GM21717 (cell line): ENCODE data around the gene ASZ1.

Experiments
- ATAC-seq: cut with Tn5 transposase; IDR thresholded peaks from one replicate; pipeline ENCODE4 v1.9.1; 2021; ENCODE audit warnings: mild to moderate bottlenecking, moderate library complexity; ENCODE audit not compliant: unreplicated experiment

The ASZ1 gene

DNA sequence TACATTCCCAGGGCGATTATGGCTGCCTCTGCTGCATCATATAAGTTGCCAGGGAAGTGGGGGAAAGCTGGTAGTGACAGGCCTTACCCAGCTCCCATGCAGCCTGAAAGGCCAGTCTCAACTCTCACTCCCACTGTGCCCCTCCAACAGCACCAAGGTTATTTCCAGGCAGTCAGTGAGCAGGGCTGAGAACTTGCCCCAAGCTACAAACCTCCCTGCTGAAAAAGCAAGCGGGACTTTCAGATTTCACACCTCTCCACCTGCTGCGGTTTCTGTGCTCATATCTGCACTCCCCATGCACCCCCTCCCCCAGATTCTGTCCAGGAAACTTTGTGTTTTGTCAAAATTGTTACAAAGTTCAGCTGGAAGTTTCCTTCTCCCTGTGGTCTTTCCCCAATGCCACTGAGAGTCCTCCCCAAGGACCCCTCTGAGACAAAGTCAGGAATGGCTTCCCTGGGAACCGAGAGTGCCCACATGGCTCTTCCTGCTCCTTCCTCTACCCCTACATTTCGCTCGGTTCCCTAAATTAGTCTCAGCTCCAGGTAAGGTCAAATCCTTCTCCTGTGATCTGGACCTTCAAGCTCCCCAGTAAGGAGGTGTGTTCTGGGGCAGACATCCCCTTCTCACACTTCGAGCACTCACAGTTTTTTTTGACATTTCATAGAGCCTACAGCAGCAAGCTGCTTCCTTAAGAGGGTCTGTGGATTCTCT, 79.2 kb downstream of the ASZ1 start:
- ATAC-seq, result peak; percentile 96

DNA sequence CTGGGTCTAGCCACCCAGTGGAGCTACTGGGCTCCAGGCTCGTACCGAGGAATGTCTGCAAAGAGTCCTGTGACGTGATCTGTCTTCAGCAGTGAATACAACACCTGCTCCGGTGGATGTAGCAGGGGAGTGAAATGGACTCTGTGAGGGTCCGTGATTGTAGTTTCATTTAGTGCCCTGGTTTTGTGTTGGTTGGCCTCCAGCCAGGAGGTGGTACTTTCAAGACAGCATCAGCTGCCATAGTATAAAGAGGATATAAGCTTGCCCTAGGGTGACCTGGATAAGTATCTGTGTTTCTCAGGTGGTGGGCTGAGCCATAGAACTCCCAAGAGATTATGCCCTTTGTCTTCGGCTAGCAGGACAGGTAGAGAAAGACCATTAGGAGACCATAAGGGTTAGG, 79.8 kb downstream of the ASZ1 start:
- peak; percentile 31 for ATAC-seq

DNA sequence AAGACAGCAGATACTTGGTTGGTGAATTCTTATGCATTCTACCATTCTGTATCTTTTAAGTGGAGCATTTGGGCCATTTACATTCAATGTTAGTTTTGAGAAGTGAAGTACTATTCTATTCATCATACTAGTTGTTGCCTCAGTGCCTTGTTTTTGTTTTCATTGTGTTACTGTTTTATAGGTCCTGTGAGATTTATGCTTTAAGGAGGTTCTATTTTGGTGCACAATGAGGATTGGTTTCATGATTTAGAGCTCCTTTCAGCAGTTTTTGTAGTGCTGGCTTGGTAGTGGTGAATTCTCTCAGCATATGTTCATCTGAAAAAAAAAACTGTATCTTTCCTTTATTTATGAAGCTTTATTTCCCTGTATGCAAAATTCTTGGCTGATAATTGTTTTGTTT, 81.1 kb downstream of the ASZ1 start:
- ATAC-seq, result no peak

DNA sequence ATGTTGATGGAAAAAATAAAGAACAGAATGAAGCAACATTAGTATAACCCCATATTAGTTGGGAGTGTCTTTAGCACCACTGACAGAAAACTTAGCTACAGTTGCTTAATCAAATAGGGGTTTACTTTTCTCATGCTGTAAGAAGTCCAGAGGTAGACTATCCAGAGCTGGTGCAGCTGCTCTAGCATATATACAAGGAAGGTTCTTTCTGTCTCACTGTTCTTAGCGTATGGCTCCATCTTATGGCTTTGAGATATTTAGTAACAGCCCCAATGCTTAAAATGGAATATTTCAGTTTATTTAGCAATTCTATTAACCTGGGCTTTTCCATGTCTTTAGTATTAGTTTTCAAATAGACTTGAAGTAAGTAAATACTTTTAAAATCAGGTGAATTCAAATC, 89.3 kb downstream of the ASZ1 start:
- ATAC-seq, result no peak

DNA sequence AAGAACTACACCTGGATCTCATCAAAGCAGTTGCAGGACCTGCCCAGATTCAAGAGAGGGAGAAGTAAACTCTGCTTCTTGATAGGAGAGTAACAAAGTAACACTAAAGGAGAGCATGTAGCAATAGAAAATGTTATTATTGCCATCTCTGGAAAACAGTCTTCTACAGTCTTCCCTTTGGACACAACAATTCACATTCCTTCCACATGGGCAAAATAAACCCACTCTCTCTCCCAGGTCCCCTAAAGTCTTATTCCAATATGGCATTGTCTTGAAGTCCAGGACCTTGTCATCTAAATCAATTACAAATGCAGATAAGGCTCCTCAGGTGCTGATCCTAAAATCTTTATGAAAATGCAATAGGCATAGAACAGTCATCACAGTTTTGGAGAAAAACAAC, 94.1 kb downstream of the ASZ1 start:
- ATAC-seq, result no peak

DNA sequence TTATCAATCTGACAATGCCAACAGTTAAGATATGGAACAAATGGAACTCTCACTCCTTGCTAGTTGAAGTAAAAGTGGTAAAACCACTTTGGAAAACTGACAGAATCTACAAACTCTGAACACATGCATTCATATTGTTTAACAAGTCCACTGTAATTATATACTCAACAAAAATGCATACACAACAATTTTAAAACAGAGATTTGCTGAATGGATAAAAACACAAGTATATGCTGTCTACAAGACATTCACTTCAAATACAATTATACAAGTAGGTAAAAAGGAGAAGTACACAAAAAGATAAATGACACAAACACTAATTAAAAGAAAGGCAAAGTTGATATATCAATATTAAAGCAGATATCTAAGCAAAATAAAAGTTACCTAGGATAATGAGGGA, 95.3 kb downstream of the ASZ1 start:
- ATAC-seq, result no peak

DNA sequence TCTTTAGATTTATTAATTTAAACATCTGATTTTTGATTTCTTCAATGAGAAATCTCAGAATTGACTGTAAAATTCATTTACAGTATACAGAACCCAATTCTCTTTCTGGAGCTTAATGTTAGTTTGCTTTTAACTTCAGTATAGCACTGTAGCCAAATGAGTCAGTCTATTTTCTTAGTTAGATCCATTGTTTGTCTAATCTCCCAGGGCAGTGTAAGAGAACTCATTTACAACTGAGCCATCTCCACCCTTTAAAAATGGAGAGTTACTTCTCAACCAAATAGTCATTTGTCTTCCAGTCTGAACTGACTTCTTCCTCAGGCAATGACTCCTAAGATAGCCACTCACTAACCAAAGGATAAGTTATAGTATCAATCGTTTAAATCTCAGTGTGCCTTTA, 101.5 kb downstream of the ASZ1 start:
- no peak for ATAC-seq

DNA sequence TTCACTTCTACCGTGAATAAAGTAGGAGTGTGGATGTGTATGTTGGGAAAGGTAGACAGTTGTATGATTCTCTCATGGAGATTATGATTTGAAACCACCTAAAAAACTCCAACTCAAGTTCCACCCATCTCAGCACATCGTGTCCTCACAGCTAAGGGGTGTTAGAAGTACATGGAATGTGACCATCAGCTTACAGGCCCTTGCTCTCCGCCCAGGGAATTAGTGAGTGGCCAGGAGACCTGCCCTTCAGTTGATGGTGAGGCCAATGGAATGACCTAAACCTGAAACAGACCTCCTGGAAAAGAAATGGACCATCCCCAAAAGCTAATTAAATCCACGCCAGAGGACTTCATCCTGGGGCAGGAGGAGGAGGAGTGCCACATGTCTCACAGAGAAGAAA, 102.3 kb downstream of the ASZ1 start:
- ATAC-seq, result no peak

DNA sequence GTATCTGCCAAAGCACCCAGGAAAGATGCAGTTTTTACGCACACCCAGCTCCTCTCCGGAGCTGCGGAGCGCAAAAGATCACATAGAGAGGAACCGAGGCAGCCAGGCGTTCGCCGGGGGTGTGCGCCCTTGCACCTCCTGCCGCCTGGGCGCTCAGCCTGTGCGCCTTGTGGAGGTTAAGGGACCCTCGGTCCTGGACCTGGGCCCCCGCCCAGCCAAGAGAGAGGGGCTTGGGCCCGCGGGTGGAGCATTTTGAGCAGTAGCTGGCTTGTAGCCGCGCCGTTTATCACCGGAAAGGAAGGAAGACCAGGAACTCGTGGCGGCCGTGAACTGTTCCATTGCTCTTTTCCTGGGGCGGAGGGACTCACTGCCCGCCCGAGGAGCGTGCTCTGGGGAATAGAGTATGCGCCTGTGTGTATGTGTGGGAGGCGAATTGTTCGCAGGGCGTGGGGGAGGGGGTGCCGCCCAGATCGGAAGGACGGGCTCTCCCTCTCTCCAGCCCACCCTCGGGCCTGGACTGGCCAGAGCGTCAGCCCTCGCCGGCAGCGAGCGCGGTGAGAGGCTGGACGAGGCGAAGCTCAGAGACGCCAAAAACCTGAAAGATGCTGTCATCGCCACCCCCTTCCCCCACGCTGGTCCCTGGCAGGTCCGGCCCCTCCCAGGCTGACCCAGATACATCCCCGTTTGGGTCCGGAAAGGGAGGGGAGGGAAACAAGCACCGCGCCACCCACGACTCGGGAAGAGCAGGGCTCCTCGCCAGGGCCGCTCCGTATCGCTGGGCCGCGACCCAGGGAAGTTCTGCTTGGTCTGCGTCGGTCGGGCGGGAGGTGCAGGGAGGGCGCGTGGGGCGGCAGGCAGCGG, 103.2 kb downstream of the ASZ1 start:
- no peak for ATAC-seq

DNA sequence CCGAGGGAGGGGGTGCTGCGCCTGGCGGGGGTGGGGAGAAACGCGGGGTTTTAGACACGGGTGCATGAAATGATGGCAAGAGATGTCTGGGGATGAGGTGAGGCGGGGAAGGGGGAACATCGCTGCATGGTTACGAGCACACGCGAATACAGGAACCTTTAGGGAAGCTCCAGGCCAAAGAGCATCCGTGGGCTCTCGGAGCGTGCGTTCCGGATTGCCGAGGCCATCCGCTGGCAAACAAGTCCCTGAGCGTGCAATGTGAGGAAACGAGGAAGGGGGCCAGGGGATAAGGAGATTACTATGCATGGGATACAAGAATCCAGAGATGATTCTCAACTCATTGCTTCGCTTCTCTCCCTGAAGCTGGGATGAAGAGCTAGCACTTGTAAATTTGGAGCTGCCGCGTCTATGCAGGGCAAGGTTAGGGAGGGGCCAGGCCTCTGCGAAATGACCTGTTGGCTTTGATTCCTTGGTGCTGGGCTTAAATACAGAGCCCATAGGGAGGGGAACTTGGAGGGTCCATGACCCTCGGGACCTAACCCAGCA, 103.9 kb downstream of the ASZ1 start:
- no peak for ATAC-seq

DNA sequence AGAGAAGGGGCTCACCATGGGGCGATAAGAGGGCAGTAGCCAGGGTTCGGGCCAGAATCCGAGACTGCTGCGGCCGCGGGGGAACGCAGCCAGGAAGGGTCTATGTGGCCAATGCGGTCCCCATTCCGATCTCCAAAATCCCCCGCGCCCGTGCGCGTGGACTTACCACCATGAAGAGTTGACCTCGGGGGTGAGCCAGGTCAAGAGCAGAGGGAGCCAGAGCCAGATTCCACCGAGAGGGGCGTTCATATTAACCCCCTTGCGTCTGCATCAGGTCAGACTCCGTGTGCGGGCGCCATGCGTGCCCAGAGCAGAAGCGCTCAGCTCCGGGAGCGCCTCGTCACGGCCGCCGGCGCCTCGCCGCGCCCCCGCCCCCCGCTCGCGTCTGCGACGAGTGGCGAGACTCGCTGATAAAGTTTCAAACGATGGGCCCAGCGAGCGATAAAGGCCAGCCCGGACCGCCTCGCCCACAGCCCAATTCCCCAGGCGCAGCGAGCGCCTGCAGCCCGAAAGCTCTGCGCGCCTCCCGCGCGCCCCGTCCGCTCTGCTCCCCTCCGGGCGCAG, 104.5 kb downstream of the ASZ1 start, which contains the start of gene WNT2:
Gene WNT2, minus strand, starts transcription at position 318 of the 564 bp plus-strand sequence. Its CDS starts 69 bp downstream, at position 249.
- ATAC-seq, result no peak

DNA sequence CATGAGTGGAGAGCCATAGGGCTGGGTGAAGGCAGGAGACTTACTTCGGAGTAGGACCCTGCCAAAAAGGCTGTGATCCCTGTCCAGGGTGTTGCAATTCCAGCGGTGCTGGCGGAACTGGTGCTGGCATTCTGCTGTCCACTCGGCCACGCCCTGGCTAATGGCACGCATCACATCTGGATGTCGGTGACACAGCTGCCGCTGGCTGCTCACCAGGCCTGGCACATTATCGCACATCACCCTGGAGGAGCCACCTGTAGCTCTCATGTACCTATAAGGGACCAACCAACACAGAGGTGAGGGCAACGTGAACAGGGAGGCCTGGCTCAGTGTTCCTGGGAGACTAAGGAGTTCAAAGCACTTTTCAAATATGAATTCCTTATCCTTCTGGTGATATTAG, 106.8 kb downstream of the ASZ1 start:
- ATAC-seq, result no peak

DNA sequence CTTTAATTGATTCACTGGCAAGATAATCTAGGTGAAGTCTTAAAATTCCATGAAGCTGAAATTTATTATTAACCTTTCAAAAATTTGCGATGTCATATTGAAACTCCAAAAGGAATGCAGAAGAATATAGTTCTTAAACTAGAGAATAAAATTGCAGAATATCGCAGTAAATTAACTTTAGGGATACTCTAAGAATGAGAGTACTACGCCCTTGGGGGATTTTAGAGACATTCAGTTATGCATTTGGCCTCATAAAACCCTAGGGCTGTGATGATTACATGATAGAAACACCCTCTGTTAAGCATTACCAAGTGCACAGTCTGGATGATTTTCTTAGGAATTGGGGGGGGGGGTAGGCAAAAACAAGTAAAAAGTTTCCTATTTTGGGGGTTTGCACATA, 108.1 kb downstream of the ASZ1 start:
- no peak for ATAC-seq

DNA sequence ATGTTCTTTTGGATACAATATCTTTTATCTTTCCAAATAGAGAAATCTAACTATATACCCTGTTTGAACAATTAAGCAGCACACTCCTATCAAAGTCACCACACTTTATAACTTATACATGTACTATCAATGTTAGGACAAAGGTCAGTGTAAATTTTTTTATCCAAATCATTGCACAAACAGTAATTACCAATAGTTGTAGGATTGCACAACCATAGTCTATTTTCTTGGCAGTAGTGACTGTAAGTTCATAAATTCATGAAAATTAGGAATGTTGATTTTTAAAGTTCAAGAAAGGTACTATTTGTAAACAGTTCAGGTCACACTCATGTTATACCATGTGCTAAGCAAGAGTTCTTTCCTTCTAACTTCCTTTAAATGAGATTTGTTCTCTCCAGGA, 113.7 kb downstream of the ASZ1 start:
- ATAC-seq, result no peak
